Stimulated activated CD8-positive, alpha-beta memory T cell treated with anti-CD3 and anti-CD28 coated beads, Interleukin-7, amount 100 ng/mL, for 24 hours (primary cell): ENCODE measurements around the gene GOLGA3.
A peak's percentile ranks its signal among the peaks of the same experiment; 100 is the strongest.
"Not testable (repeated sequence)": the region's sequence is repeated elsewhere in the genome, so short reads cannot be mapped to it uniquely, and the experiment has no call there.

Experiments used
- DNase-seq: peaks from one replicate; pipeline ENCODE4 v3.0.0-alpha.2; 2020; ENCODE audit warnings: low read depth

Gene GOLGA3

GRCh38 chr12:132777614-132778013, 51.1 kb downstream of the GOLGA3 start:
- DNase-seq = no peak

- no peak for DNase-seq
These were observed 51.7 kb downstream of the GOLGA3 start for GRCh38 chr12:132776816-132777568.

GRCh38 chr12:132776230-132776625, 52.4 kb downstream of the GOLGA3 start:
- DNase-seq = not testable (repeated sequence)

- no peak for DNase-seq
These were observed 53.0 kb downstream of the GOLGA3 start for GRCh38 chr12:132775502-132776229.

- no peak for DNase-seq
These were observed 53.9 kb downstream of the GOLGA3 start for GRCh38 chr12:132774646-132775275.

- no peak for DNase-seq
These were observed 54.5 kb downstream of the GOLGA3 start for GRCh38 chr12:132774159-132774558.

GRCh38 chr12:132773077-132773955, 55.4 kb downstream of the GOLGA3 start:
- no peak for DNase-seq

GRCh38 chr12:132772606-132773005, 56.1 kb downstream of the GOLGA3 start:
- no peak for DNase-seq

GRCh38 chr12:132771126-132771838, 57.4 kb downstream of the GOLGA3 start:
- DNase-seq = no peak

- DNase-seq = no peak
These were observed 62.1 kb downstream of the GOLGA3 start for GRCh38 chr12:132766380-132767085.

- no peak for DNase-seq
These were observed 63.3 kb downstream of the GOLGA3 start for GRCh38 chr12:132765361-132765760.

GRCh38 chr12:132764231-132764630, 64.4 kb downstream of the GOLGA3 start:
- no peak for DNase-seq

GRCh38 chr12:132761921-132762583, 66.6 kb downstream of the GOLGA3 start:
- peak; percentile 60 for DNase-seq

- peak; percentile 38 for DNase-seq
These were observed 67.4 kb downstream of the GOLGA3 start, which contains the start of gene ANKLE2 for GRCh38 chr12:132761032-132761920. TSS of gene ANKLE2 (minus strand) at chr12:132761832. CDS start at chr12:132761798, 34 bp downstream.

- no peak for DNase-seq
These were observed 69.3 kb downstream of the GOLGA3 start for GRCh38 chr12:132759359-132759758.

GRCh38 chr12:132758825-132759224, 69.8 kb downstream of the GOLGA3 start:
- not testable (repeated sequence) for DNase-seq

GRCh38 chr12:132754160-132754932, 74.3 kb downstream of the GOLGA3 start:
- no peak for DNase-seq

- DNase-seq = not testable (repeated sequence)
These were observed 75.0 kb downstream of the GOLGA3 start for GRCh38 chr12:132753670-132754069.
